Measurements from ENCODE around the gene PC. TPM values are rescaled to one million over a fixed set of nuclear protein-coding genes. Genes with fewer than 3 reads are reported as not detected.

Gene PC
- total and polyA plus RNA-seq, 2 experiments from 2014 or later = 18.3 to 21.7 TPM

DNA sequence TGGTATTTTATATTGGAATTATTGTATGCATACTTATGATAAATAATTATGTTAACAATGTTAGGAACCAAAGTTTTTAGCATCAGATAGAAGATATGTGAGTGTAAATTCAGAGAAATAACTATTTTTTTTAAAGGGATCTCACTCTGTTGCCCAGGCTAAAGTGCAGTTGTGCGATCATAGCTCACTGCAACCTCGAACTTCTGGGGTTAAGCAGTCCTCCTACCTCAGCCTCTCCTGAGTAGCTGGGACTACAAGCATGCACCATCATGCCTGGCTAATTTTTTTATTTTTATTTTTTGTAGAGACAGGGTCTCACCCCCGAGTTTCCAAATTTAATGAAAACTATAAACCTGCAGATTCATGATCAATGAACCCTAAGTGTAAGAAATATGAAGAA lies 148.6 kb downstream of the PC start:
- H3K4me1 Mint-ChIP-seq = peaks cover 28% of the 10 kb centered on the region

More for the DNA sequence above, 148.6 kb downstream of the PC start:
- Mint-ChIP-seq H3K27ac (peak overlapping the region; percentile 74; the same call in 1 of the 2 replicates), H3K9me3 (peaks cover 3% of the 10 kb centered on the region; the same call in 1 of the 3 replicates), H3K36me3 (ENCODE audit: low read depth) (peaks cover 11% of the 10 kb centered on the region), H3K27me3 (ENCODE audit: insufficient read depth, low read depth, poor library complexity) (peaks cover 7% of the 10 kb centered on the region), H3K4me3 (no peak overlapping the region)
- DNase-seq (ENCODE audit: low spot score) (no peak), ATAC-seq (no peak)
- Histone ChIP-seq H3K36me3 (ENCODE audit: insufficient read depth) (no peaks in the 10 kb centered on the region), H3K27ac (ENCODE audit: low read depth) (no peak overlapping the region), H3K4me3 (no peak overlapping the region), H3K4me2 (no peak overlapping the region), H3F3A (replicated peaks; ENCODE audit: low read depth) (peaks cover 6% of the 10 kb centered on the region; the same call in 1 of the 2 replicates), H2AFZ (no peak overlapping the region), H3K9me2 (ENCODE audit: insufficient read depth) (no peaks in the 10 kb centered on the region), H3K79me2 (replicated peaks; ENCODE audit: insufficient read depth) (no peaks in the 10 kb centered on the region), H4K20me1 (replicated peaks; ENCODE audit: insufficient read depth) (no peaks in the 10 kb centered on the region), H3K27me3 (ENCODE audit: insufficient read depth) (no peaks in the 10 kb centered on the region), H3K4me1 (ENCODE audit: insufficient read depth) (peaks cover 14% of the 10 kb centered on the region)
- TF ChIP-seq EZH2 (IDR thresholded peaks at IDR 0.05; ENCODE audit: low read depth, unreplicated experiment) (no peak), CREB1 (CRISPR knock-in tag; IDR thresholded peaks at IDR 0.05; ENCODE audit: low read depth) (no peak), JUNB (IDR thresholded peaks at IDR 0.05; ENCODE audit: unreplicated experiment) (no peak), NANOG (IDR thresholded peaks at IDR 0.05; ENCODE audit: borderline replicate concordance) (no peak), ZNF114 (CRISPR knock-in tag; IDR thresholded peaks at IDR 0.05) (no peak), STAT1 (IDR thresholded peaks at IDR 0.05; ENCODE audit: unreplicated experiment) (no peak), POLR2AphosphoS5 (IDR thresholded peaks at IDR 0.05; ENCODE audit: low read depth) (no peak), EZH2phosphoT487 (IDR thresholded peaks at IDR 0.05; ENCODE audit: unreplicated experiment) (no peak), ZNF331 (CRISPR knock-in tag; IDR thresholded peaks at IDR 0.05; ENCODE audit: low read depth) (no peak)
- TF ChIP-seq, protein P1, sequence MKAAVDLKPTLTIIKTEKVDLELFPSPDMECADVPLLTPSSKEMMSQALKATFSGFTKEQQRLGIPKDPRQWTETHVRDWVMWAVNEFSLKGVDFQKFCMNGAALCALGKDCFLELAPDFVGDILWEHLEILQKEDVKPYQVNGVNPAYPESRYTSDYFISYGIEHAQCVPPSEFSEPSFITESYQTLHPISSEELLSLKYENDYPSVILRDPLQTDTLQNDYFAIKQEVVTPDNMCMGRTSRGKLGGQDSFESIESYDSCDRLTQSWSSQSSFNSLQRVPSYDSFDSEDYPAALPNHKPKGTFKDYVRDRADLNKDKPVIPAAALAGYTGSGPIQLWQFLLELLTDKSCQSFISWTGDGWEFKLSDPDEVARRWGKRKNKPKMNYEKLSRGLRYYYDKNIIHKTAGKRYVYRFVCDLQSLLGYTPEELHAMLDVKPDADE (IDR thresholded peaks at IDR 0.05) = no peak
- TF ChIP-seq, protein P2, sequence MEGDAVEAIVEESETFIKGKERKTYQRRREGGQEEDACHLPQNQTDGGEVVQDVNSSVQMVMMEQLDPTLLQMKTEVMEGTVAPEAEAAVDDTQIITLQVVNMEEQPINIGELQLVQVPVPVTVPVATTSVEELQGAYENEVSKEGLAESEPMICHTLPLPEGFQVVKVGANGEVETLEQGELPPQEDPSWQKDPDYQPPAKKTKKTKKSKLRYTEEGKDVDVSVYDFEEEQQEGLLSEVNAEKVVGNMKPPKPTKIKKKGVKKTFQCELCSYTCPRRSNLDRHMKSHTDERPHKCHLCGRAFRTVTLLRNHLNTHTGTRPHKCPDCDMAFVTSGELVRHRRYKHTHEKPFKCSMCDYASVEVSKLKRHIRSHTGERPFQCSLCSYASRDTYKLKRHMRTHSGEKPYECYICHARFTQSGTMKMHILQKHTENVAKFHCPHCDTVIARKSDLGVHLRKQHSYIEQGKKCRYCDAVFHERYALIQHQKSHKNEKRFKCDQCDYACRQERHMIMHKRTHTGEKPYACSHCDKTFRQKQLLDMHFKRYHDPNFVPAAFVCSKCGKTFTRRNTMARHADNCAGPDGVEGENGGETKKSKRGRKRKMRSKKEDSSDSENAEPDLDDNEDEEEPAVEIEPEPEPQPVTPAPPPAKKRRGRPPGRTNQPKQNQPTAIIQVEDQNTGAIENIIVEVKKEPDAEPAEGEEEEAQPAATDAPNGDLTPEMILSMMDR (conservative IDR thresholded peaks at IDR 0.05; ENCODE audit: low read depth in 2 of 2) = no peak
- TF ChIP-seq, protein P3, sequence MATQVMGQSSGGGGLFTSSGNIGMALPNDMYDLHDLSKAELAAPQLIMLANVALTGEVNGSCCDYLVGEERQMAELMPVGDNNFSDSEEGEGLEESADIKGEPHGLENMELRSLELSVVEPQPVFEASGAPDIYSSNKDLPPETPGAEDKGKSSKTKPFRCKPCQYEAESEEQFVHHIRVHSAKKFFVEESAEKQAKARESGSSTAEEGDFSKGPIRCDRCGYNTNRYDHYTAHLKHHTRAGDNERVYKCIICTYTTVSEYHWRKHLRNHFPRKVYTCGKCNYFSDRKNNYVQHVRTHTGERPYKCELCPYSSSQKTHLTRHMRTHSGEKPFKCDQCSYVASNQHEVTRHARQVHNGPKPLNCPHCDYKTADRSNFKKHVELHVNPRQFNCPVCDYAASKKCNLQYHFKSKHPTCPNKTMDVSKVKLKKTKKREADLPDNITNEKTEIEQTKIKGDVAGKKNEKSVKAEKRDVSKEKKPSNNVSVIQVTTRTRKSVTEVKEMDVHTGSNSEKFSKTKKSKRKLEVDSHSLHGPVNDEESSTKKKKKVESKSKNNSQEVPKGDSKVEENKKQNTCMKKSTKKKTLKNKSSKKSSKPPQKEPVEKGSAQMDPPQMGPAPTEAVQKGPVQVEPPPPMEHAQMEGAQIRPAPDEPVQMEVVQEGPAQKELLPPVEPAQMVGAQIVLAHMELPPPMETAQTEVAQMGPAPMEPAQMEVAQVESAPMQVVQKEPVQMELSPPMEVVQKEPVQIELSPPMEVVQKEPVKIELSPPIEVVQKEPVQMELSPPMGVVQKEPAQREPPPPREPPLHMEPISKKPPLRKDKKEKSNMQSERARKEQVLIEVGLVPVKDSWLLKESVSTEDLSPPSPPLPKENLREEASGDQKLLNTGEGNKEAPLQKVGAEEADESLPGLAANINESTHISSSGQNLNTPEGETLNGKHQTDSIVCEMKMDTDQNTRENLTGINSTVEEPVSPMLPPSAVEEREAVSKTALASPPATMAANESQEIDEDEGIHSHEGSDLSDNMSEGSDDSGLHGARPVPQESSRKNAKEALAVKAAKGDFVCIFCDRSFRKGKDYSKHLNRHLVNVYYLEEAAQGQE (IDR thresholded peaks at IDR 0.05; ENCODE audit: unreplicated experiment) = no peak
- TF ChIP-seq, protein P4, sequence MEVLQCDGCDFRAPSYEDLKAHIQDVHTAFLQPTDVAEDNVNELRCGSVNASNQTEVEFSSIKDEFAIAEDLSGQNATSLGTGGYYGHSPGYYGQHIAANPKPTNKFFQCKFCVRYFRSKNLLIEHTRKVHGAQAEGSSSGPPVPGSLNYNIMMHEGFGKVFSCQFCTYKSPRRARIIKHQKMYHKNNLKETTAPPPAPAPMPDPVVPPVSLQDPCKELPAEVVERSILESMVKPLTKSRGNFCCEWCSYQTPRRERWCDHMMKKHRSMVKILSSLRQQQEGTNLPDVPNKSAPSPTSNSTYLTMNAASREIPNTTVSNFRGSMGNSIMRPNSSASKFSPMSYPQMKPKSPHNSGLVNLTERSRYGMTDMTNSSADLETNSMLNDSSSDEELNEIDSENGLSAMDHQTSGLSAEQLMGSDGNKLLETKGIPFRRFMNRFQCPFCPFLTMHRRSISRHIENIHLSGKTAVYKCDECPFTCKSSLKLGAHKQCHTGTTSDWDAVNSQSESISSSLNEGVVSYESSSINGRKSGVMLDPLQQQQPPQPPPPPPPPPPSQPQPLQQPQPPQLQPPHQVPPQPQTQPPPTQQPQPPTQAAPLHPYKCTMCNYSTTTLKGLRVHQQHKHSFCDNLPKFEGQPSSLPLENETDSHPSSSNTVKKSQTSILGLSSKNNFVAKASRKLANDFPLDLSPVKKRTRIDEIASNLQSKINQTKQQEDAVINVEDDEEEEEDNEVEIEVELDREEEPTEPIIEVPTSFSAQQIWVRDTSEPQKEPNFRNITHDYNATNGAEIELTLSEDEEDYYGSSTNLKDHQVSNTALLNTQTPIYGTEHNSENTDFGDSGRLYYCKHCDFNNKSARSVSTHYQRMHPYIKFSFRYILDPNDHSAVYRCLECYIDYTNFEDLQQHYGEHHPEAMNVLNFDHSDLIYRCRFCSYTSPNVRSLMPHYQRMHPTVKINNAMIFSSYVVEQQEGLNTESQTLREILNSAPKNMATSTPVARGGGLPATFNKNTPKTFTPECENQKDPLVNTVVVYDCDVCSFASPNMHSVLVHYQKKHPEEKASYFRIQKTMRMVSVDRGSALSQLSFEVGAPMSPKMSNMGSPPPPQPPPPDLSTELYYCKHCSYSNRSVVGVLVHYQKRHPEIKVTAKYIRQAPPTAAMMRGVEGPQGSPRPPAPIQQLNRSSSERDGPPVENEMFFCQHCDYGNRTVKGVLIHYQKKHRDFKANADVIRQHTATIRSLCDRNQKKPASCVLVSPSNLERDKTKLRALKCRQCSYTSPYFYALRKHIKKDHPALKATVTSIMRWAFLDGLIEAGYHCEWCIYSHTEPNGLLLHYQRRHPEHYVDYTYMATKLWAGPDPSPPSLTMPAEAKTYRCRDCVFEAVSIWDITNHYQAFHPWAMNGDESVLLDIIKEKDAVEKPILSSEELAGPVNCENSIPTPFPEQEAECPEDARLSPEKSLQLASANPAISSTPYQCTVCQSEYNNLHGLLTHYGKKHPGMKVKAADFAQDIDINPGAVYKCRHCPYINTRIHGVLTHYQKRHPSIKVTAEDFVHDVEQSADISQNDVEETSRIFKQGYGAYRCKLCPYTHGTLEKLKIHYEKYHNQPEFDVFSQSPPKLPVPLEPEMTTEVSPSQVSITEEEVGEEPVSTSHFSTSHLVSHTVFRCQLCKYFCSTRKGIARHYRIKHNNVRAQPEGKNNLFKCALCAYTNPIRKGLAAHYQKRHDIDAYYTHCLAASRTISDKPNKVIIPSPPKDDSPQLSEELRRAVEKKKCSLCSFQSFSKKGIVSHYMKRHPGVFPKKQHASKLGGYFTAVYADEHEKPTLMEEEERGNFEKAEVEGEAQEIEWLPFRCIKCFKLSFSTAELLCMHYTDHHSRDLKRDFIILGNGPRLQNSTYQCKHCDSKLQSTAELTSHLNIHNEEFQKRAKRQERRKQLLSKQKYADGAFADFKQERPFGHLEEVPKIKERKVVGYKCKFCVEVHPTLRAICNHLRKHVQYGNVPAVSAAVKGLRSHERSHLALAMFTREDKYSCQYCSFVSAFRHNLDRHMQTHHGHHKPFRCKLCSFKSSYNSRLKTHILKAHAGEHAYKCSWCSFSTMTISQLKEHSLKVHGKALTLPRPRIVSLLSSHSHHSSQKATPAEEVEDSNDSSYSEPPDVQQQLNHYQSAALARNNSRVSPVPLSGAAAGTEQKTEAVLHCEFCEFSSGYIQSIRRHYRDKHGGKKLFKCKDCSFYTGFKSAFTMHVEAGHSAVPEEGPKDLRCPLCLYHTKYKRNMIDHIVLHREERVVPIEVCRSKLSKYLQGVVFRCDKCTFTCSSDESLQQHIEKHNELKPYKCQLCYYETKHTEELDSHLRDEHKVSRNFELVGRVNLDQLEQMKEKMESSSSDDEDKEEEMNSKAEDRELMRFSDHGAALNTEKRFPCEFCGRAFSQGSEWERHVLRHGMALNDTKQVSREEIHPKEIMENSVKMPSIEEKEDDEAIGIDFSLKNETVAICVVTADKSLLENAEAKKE (CRISPR knock-in tag; IDR thresholded peaks at IDR 0.05) = no peak
